ENCODE results near the gene FLYWCH2. TPM values are rescaled to one million over a fixed set of nuclear protein-coding genes. Genes with fewer than 3 reads are reported as not detected.

Gene FLYWCH2
- 38.7 and 43.6 TPM in 2 replicates for total RNA-seq

- Histone ChIP-seq H3K4me3 (ENCODE audit: insufficient read depth, low read length) (peak within 1 kb of the TSS; percentile 96), H3K79me2 (ENCODE audit: insufficient read depth, low read length) (peaks cover 23% of the 10 kb centered on the region), H4K20me1 (ENCODE audit: insufficient read depth, low read length) (no peaks in the 10 kb centered on the region), H3K27me3 (ENCODE audit: insufficient read depth, low read length) (no peaks in the 10 kb centered on the region), H3K4me2 (ENCODE audit: insufficient read depth, low read length) (peak within 1 kb of the TSS; percentile 97), H3K9me3 (ENCODE audit: low read depth, low read length) (no peaks in the 10 kb centered on the region), H3K36me3 (ENCODE audit: insufficient read depth, low read length) (no peaks in the 10 kb centered on the region), H3K4me1 (ENCODE audit: insufficient read depth, low read length) (peaks cover 6% of the 10 kb centered on the region), H2AFZ (ENCODE audit: low read length) (peak within 1 kb of the TSS; percentile 99), H3K27ac (ENCODE audit: low read depth, low read length) (peak within 1 kb of the TSS; percentile 84)
- TF ChIP-seq, protein P1, sequence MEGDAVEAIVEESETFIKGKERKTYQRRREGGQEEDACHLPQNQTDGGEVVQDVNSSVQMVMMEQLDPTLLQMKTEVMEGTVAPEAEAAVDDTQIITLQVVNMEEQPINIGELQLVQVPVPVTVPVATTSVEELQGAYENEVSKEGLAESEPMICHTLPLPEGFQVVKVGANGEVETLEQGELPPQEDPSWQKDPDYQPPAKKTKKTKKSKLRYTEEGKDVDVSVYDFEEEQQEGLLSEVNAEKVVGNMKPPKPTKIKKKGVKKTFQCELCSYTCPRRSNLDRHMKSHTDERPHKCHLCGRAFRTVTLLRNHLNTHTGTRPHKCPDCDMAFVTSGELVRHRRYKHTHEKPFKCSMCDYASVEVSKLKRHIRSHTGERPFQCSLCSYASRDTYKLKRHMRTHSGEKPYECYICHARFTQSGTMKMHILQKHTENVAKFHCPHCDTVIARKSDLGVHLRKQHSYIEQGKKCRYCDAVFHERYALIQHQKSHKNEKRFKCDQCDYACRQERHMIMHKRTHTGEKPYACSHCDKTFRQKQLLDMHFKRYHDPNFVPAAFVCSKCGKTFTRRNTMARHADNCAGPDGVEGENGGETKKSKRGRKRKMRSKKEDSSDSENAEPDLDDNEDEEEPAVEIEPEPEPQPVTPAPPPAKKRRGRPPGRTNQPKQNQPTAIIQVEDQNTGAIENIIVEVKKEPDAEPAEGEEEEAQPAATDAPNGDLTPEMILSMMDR (IDR thresholded peaks at IDR 0.05; ENCODE audit: extremely low read depth, low read depth, low read length), result no peak
- DNase-seq (ENCODE audit: insufficient read length, low spot score, missing footprints), result peak; percentile 98
Measured at GRCh38 chr16:2882650-2883457, at the start of gene FLYWCH2. Gene FLYWCH2 (plus strand): TSS chr16:2883215. CDS start chr16:2896450, 13,235 bp downstream.

- Histone ChIP-seq H3K27me3 (ENCODE audit: insufficient read depth, low read length) (peaks cover 18% of the 10 kb centered on the region), H3K4me3 (ENCODE audit: insufficient read depth, low read length) (no peak overlapping the region), H2AFZ (ENCODE audit: low read length) (no peak overlapping the region), H4K20me1 (ENCODE audit: insufficient read depth, low read length) (no peaks in the 10 kb centered on the region), H3K27ac (ENCODE audit: low read depth, low read length) (no peak overlapping the region), H3K4me2 (ENCODE audit: insufficient read depth, low read length) (no peak overlapping the region), H3K36me3 (ENCODE audit: insufficient read depth, low read length) (no peaks in the 10 kb centered on the region), H3K9me3 (ENCODE audit: low read depth, low read length) (no peaks in the 10 kb centered on the region), H3K4me1 (ENCODE audit: insufficient read depth, low read length) (peaks cover 23% of the 10 kb centered on the region), H3K79me2 (ENCODE audit: insufficient read depth, low read length) (no peaks in the 10 kb centered on the region)
- TF ChIP-seq, protein P1 (IDR thresholded peaks at IDR 0.05; ENCODE audit: extremely low read depth, low read depth, low read length), result no peak
- no peak for DNase-seq (ENCODE audit: insufficient read length, low spot score, missing footprints)
Measured at GRCh38 chr16:2833776-2834175, 49.2 kb upstream of the FLYWCH2 start.

GRCh38 chr16:2834968-2835367, 48.0 kb upstream of the FLYWCH2 start:
- H2AFZ ChIP-seq (ENCODE audit: low read length), result no peak overlapping the region
- peaks cover 18% of the 10 kb centered on the region for H3K27me3 ChIP-seq (ENCODE audit: insufficient read depth, low read length)
- peak overlapping the region; percentile 75 for H3K4me2 ChIP-seq (ENCODE audit: insufficient read depth, low read length)
- no peaks in the 10 kb centered on the region for H3K36me3 ChIP-seq (ENCODE audit: insufficient read depth, low read length)
- peaks cover 24% of the 10 kb centered on the region for H3K4me1 ChIP-seq (ENCODE audit: insufficient read depth, low read length)
- TF ChIP-seq, protein P1 (IDR thresholded peaks at IDR 0.05; ENCODE audit: extremely low read depth, low read depth, low read length), result no peak
- no peaks in the 10 kb centered on the region for H3K9me3 ChIP-seq (ENCODE audit: low read depth, low read length)
- no peak overlapping the region for H3K4me3 ChIP-seq (ENCODE audit: insufficient read depth, low read length)
- no peaks in the 10 kb centered on the region for H4K20me1 ChIP-seq (ENCODE audit: insufficient read depth, low read length)
- no peak for DNase-seq (ENCODE audit: insufficient read length, low spot score, missing footprints)
- no peak overlapping the region for H3K27ac ChIP-seq (ENCODE audit: low read depth, low read length)
- H3K79me2 ChIP-seq (ENCODE audit: insufficient read depth, low read length), result no peaks in the 10 kb centered on the region

Measured in osteoblast (primary cell).